ENCODE results near the gene GRAMD1A. TPM values are rescaled to one million over a fixed set of nuclear protein-coding genes. Genes with fewer than 3 reads are reported as not detected.

Gene GRAMD1A
- total RNA-seq, 1 donor from 2014 or later: 26.2 TPM

GRCh38 chr19:35053667-35054293 lies 53.7 kb downstream of the GRAMD1A start:
- peaks cover 20% of the 10 kb centered on the region for H3K27me3 ChIP-seq (ENCODE audit: low read depth)
- H3K4me3 ChIP-seq: no peak overlapping the region
- no peak for DNase-seq
- H3K9me3 ChIP-seq (replicated peaks): no peaks in the 10 kb centered on the region
- peaks cover 27% of the 10 kb centered on the region for H3K4me1 ChIP-seq
- no peak for TF ChIP-seq CTCF (IDR thresholded peaks at IDR 0.05; ENCODE audit: borderline replicate concordance)
- H3K27ac ChIP-seq (replicated peaks): peak overlapping the region; percentile 56
- no peaks in the 10 kb centered on the region for H3K36me3 ChIP-seq
- intact Hi-C loops (cut with micrococcal nuclease): no loop called here

- intact Hi-C loops (cut with micrococcal nuclease): no loop called here
- no peaks in the 10 kb centered on the region for H3K9me3 ChIP-seq (replicated peaks)
- peaks cover 22% of the 10 kb centered on the region for H3K27me3 ChIP-seq (ENCODE audit: low read depth)
- peaks cover 19% of the 10 kb centered on the region for H3K4me1 ChIP-seq
- H3K4me3 ChIP-seq: no peak overlapping the region
- H3K27ac ChIP-seq (replicated peaks): no peak overlapping the region
- no peaks in the 10 kb centered on the region for H3K36me3 ChIP-seq
- no peak for DNase-seq
- TF ChIP-seq CTCF (IDR thresholded peaks at IDR 0.05; ENCODE audit: borderline replicate concordance): no peak
Measured at GRCh38 chr19:35054626-35055025, 54.5 kb downstream of the GRAMD1A start.

DNA sequence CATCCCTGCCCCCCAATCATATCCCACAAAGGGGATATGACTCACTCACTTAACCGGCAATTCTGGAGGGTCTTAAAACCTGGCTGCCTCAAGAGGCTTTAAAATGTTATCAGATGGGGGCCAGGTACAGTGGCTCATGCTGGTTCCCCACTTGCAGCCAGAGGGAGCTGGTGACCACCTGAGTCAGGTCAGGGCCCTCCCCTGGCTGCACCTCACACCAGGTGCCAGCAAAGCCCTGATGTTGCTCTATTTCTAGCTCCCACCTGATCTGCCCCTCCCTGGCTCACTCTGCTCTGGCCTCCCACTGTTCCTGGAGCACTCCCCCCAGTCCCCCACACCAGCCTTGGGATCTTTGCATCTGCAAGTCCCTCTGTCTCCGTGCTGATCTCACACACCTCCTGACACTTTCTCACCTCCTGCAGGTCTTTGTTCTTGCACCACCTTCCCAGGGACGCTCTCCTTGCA lies 55.6 kb downstream of the GRAMD1A start:
- Histone ChIP-seq H3K4me1 (peaks cover 18% of the 10 kb centered on the region), H3K36me3 (no peaks in the 10 kb centered on the region), H3K27ac (replicated peaks) (no peak overlapping the region), H3K4me3 (no peak overlapping the region), H3K9me3 (replicated peaks) (no peaks in the 10 kb centered on the region), H3K27me3 (ENCODE audit: low read depth) (peaks cover 23% of the 10 kb centered on the region)
- TF ChIP-seq CTCF (IDR thresholded peaks at IDR 0.05; ENCODE audit: borderline replicate concordance): no peak
- intact Hi-C loops (cut with micrococcal nuclease): no loop called here
- DNase-seq: no peak

DNA sequence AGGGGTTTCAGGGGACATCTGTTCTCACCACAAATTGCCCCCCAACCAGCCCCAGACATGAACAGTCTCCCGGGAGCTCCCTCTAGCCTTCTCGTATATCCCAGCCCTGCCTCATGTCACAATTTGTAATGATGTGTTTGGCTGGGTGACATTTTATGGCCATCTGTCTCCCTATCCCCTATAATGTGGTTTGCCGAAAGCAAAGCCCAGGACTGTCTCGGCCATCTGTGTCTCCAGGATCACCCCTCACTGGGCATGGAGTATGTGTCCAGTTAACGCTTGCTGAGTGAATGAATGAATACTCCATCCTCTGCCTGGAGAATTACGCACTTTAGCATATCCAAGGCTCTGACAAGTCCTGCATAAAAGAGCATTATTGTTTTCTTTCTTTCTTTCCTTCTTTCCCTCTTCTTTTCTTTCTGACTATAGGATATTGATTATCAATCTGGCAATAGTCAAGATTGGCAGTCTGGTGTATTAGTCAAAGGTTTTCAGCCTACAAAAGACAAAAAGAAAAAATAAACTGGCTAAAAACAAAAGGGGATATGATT lies 56.5 kb downstream of the GRAMD1A start:
- DNase-seq: no peak
- no peak overlapping the region for H3K27ac ChIP-seq (replicated peaks)
- no peak for TF ChIP-seq CTCF (IDR thresholded peaks at IDR 0.05; ENCODE audit: borderline replicate concordance)

DNA sequence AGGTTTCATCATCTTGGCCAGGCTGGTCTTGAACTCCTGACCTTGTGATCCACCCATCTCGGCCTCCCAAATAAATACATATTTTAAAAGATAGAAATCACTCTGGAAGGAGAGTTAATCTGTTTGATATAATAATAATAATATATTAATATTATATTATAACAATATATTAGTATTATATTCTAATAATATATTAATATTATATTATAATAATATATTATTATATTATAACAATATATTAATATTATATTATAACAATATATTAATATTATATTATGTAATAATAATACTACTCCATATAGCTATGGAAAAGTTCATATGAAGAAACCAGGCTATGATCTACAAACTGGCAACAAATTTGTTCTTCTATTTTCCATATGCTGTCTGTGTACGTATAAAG lies 58.2 kb downstream of the GRAMD1A start:
- H3K9me3 ChIP-seq (replicated peaks): no peaks in the 10 kb centered on the region
- no peak for TF ChIP-seq CTCF (IDR thresholded peaks at IDR 0.05; ENCODE audit: borderline replicate concordance)
- no peak overlapping the region for H3K27ac ChIP-seq (replicated peaks)
- no peaks in the 10 kb centered on the region for H3K36me3 ChIP-seq
- intact Hi-C loops (cut with micrococcal nuclease): no loop called here
- H3K27me3 ChIP-seq (ENCODE audit: low read depth): peaks cover 23% of the 10 kb centered on the region
- peaks cover 6% of the 10 kb centered on the region for H3K4me1 ChIP-seq
- no peak overlapping the region for H3K4me3 ChIP-seq
- no peak for DNase-seq

More for the DNA sequence above, 56.5 kb downstream of the GRAMD1A start:
- Histone ChIP-seq H3K27me3 (ENCODE audit: low read depth) (peaks cover 23% of the 10 kb centered on the region), H3K4me3 (no peak overlapping the region), H3K4me1 (peaks cover 18% of the 10 kb centered on the region), H3K36me3 (no peaks in the 10 kb centered on the region), H3K9me3 (replicated peaks) (no peaks in the 10 kb centered on the region)
- intact Hi-C loops (cut with micrococcal nuclease): no loop called here

All from left ventricle myocardium inferior (tissue), 1 donor.